Ecto neural progenitor cell (in vitro differentiated cells): ENCODE data around the gene CNN2.
A peak's percentile ranks its signal among the peaks of the same experiment; 100 is the strongest.
"Not testable (repeated sequence)": the region's sequence is repeated elsewhere in the genome, so short reads cannot be mapped to it uniquely, and the experiment has no call there.

Experiments
- DNase-seq: peaks from one replicate; pipeline ENCODE4 v3.0.0-alpha.2; 2018; ENCODE audit warnings: low spot score

CNN2 gene

DNA sequence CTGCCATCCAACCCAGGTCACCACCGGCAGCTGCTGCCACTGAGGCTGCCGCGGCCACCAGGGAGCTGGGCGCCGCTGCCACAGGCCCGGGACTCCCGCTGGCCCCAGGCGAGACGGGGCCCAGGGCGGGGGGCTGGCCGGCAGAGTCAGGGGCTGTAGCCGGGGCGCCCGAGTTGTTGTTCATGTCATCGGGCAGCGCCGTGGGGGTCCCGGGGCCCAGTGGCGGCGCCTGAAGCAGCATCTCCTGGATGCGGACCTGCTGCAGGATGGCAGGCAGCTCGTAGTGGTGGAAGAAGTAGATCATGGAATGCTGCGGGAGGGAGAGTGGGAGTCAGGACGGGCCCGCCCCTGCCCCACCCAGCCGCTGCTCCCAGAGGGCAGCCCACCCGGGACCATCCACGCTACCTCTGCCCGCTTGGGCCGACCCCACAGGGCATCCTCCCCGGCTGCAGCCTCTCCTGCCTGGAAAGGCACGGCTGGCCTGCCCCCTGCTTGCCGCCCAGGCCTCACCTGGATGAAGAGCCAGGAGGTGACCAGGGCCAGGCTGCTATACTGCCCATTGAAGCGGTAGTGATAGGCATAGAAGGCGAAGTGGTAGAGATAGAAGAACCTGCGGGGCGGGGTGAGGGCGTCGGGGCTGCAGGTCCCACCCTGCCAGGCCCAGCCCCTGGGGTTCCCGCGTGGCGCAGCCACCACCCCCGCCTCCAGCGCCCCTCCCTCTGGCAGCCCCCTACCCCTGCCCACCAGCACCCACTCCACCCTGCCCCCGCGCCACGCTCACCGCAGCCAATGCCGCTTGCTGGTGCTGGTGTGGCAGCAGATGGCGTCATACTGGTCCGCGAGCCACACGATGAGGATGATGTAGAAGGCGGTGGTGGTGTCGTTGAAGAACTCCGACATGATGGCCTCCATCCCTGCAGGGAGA, 15.6 kb upstream of the CNN2 start:
- no peak for DNase-seq

DNA sequence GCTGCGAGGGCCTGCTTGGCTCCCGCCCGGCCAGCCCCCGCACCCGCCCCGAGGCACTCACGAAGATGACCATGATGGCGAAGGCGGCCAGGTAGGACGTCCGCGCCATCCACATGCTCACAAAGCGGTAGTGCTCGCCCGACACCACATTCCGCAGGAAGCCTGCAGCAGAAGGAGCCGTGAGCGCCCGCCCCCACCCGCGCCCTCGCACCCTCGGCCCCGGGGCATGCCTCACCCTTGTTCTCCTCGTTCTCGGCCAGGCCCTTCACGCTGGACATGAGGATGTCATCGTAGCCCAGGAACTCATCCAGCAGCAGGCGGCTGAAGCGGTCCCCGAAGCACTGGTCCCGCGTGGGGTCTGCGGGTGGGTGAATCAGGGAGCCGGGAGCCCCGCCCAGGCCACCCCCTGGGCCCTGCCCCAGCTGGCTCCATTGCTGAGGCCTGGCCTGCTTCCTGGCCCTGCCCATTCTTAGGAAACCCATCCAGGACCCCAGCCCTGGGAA, 14.5 kb upstream of the CNN2 start:
- no peak for DNase-seq

DNA sequence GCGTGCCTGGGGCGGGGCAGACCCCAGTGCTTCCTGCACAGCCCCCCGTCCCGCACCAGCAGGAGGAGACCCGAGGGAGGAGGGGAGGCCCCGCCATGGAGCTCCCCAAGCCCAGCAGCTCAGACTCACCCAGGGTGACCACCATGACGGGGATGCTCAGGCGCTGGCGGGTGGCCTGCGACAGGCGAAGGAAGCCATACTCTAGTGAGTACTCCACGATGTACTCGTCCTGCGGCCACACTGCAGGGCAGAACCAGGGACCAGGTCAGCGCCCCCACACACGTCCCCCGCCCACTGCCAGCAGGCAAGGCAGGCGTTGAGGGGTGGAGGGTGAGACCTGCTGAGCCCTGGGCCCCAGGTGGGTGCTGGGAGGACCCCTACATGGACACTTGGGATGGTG, 14.1 kb upstream of the CNN2 start:
- no peak for DNase-seq

DNA sequence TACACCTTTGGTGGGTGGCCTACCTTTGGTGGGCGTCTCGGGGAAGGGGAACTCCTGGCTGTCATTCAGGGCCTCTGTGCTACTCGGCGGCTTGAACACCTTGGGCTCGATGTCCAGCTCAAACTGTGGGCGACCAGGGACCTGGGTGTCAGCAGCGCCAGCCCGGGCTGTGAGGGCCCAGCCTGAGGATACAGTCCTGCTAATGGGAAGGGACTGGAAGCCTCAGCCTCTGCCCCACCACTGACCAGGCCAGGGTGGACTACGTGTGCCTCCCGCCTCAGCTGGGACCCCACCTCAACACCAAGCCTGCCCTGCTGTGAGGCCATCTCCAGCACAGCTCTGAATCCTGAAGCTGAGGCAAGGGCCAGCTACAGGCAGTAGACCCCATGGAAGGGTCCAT, 13.2 kb upstream of the CNN2 start:
- no peak for DNase-seq

DNA sequence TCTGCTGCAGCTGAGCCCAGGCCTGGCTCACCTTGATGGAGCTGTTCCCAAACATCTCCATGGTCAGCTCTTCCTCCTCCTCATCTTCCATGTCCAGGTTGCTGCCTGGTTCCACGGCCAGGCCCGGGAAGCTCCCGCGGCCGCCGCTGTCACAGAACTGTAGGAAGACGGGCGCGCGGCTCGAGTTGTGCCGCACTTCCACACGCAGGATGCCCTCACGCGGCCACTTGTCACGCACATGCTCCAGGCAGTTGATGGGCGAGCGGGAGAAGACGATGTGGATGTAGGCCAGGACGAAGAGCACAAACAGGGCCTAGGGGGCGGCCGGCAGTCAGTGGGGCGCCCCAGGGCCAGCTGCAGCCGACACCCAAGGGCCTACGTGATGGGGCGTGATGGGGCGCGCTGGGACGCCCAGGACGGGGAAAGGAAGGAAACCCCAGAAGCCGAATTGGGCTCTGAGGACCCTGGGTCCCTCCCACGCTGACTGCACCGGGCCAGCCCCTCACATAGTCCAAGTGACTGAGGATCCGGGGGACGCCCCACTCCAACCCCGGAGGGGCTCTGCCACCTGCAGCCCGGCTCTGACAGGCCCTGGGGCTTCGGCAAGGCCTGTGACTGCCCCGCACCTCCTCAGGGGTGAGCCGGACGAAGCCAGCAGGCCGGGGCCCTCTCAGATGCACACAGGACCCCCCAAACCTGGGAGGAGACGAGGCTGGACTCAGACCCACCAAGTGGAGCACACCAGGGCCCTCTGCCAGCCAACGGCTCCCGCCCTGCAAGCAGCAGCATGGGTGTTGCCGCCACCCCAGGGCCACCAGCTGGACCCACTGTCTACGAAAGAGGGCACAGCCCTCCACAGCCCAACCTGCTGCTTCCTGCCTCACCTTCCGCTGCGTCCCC, 12.0 kb upstream of the CNN2 start:
- DNase-seq, result no peak

DNA sequence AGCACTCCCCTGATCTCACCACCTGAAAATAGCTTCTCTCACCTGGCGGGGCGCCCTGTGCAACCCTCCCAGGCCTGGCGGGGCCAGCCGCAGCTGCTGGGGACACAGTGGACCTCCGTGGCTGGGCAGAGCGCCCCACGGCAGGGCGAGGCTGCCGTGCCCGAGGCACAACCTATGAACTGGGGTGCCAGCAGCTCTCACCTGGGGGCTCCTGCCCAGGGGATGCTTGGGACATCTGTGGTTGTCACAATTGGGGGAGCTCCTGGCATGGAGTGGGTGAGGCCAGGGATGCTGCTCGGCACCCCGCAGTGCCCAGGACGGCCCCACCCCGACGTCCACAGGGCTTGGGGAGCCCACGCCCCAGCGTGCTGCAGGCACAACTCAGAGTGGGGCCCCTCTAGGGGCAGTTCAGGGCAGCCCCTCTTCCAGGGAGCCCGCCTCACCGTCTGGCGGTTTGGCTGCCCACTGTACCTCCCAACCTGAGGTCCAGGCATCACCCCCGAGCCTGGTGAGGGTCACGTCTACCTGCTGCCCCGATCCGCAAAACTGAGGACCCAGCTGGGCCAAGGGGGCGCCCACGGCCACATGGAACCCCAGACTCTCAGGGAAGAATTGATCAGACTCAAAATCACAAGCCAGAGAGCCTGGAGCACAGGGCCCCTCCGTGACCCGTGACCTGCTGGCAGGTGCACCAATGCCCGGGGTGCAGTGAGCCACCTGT, 11.2 kb upstream of the CNN2 start:
- DNase-seq, result no peak

DNA sequence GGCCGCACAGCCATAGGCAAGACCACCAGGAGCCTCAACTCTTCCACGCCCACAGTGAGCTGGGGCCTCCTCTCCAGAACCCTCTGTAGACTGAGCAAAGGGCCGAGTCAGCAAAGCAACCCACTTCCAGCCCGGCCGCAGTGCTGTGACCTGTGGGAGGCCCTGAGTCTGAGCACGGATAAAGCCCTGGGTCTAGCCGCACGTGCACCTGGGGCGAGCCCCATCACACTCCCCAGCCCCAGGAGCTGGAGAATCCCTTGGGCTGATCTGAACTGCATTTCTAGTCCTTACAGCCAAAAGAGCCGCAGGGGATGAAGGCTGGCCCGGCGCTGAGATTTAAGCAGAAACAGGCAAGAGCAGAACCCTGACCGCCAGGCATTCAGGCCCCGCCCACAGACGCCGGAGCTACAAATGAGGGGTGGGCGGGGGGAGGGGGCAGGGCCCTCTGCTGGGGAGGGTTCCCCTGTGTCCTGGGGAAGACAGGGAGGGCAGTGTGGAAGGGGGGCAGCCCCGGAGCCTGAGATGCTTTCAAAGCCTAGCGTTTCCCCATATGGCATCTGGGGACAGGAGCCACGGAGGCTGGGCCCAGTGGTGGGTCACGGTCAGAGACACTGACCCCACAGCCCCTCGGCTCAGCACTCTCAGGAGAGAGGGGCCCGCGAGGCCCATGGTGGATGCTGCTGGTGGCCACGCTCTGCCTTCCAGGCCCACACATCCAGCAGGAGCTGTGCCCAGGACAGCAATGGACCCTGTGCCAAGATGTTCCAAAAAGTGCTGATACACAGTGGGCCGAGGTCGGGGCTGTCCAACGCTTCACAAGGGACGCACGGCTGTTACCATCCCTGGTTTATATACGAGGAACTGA, 10.4 kb upstream of the CNN2 start:
- peak; percentile 64 for DNase-seq

DNA sequence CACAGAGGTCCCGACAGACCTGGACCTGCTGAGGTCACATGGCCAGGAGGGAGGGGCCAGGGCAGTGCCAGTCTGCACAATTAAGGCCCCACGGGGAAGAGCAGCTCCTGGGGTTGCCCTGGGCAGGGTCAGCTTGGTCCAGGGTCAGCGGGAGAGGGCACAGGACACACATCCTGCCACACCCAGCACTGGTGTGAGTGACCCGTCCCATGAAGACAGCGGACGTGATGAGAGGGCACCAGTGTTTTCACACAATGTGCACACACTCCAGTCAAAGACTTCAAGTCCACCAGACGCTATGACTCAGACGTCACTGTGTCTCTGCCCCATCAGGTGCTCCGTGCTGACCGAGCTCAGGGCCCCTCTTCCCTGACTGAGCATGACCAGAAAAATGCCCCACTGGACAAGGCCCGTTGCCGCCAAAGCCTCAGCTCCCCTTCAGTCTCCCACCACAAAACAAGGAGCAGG, 9.7 kb upstream of the CNN2 start:
- DNase-seq, result no peak

DNA sequence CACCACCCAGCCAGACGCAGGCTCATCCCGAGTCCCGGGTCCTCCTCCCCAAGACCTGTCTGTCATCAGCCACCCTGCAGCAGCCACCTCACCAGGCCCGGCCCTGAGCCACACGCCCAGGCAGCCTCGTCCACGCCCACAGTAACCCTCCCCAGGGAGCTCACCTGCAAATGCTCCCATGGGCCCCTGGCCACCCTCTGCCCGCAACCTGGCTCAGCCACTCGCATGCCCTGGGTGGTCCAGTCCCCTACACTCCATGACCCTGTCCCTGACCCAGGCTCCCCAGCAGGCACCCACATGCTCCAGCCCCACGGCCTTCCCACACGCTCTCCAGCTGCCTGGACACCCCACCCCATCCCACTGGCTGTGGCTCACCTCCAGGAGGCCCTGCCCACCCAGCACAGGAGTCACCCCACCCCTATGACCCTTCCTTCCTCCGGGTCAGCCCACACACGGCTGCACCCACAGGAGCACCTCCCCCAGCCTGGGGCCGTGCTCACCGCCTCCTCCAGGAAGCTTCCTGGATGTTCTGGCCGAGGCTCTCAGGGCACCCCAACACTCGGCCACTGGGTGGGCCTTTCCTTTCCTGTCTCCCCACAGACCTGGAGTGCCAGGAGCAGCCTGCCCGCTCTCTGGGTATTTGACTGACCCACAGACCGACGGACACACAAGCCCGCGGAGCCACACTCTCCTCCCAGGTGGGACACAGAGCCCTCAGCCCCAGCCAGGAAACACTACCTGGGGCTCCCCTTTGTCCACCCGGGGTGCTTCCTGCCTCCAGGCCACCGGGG, 9.1 kb upstream of the CNN2 start:
- DNase-seq, result no peak

DNA sequence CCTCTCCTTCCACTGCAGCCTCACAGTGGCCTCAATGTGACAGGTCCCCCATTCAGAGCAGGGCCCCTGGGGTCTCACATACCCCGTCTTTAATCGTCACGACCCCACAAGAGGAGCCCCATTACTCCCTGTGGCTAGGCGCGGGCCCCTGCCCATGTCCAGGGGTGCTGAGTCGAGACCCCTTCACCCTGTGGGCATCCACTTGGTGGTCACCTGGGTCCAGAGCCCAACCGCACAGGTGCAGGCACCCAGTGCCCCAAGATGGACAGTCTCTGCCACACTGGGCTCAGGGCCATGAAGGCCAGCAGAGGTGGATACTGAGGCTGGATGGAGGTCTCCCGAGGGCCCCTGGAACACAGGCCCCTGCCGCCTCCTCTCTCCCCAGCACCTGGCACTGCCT, 8.5 kb upstream of the CNN2 start:
- DNase-seq, result no peak

DNA sequence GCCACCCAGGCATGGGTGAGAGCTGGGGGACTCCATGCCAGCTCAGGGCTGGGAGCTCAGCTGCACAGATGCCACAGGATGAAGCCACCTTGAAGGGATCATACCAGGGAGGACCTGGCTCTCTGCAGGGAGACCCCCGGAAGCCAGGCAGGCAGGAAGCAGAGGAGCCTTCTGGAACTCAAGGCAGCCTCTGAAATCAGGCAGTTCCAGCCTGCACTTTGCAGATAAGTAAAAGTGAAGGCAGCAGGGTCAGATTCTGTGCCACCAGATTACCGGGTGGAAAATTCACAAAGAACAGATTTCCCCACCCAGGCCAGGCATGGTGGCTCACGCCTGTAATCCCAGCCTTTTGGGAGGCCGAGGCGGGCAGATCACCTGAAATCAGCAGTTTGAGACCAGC, 8.0 kb upstream of the CNN2 start:
- no peak for DNase-seq

DNA sequence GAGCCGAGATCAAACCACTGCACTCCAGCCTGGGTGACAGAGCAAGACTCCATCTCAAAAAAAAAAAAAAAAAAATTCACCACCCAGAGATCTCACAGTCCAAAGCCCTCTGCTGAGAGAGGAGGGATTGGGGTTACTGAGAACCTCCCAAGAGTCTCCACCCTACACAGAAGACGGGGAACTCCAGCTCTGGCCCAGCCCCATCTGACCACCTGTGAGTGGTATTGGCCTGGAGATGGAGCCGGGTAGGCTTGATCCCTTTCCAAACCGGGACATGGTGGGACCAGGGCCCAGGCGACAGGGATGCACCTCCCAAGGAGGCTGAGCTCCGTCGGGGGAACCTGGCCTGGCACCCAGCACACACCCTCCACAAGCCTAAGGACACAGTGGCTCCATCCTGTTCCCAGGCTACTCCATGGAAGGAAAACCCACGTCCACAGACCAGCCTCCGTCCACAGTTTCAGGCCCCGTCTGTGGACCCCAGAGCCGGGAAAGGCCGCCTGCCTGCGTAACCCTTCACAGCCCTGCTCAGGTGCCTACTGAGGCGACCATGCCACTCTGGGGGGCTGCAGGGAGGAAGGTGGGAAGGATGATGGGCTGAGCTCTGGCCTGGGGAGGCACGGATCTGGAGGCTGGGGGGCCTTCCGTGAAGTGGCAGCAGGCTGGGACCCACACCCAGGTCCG, 7.3 kb upstream of the CNN2 start:
- DNase-seq, result no peak

DNA sequence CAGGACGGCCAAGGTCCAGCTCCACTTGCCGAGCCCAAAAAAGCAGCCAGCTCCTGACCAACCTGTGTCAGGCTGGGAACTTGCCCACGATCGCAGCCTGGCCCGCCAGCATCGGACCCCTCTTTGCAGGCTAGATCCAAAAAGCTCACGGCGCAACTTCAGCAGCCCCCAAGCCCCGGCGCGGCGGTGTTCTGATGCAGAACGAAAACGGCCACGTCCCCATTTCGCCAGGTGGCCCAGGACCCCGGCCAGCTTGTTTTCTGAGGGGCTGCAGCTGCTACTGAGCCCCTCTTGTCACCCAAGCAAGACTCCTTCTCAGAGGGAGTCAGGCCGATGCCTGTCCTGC, 6.8 kb upstream of the CNN2 start:
- DNase-seq, result no peak

DNA sequence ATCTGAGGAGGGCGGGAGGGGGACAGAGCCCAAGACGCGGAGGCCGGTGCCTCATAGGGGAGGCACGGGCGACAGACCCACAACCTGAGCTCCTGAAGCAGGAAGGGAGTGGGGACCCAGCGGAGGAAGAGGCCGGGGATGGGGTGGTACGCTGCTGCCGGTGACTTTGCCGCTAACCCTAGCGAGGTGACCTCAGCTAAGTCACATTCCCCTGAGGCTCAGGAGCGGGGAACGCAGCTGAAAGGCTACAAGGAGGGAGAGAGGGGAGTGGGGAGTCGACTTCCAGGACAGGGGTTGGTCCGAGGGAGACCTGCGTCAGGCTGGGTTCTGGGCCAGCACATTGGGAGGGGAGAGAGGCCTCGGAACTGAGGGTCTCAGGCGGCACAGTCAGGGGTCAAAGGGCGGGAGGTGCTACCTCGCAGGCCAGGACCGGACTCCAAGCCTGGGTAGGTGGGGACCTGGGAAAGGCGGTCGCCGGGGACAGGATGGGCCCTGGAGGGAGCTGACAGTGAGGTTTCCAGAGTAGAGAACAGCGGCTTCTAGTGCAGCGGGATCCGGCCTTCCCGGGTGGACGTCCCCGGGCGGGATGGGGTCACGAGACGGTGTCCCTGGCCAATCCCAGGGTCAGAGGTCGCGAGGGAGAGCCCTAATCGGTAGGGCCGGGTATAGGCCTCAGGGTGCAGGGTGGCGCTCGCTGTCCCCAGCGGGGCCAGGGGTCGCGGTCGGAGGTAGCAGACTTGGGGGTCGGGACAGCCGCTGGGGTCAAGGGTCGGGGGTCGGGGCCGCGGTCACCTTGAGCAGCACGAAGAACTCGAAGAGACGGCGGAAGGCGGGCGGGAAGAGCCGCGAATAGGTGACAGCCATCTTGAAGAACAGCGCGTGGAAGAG, 6.2 kb upstream of the CNN2 start:
- peak; percentile 64 for DNase-seq

DNA sequence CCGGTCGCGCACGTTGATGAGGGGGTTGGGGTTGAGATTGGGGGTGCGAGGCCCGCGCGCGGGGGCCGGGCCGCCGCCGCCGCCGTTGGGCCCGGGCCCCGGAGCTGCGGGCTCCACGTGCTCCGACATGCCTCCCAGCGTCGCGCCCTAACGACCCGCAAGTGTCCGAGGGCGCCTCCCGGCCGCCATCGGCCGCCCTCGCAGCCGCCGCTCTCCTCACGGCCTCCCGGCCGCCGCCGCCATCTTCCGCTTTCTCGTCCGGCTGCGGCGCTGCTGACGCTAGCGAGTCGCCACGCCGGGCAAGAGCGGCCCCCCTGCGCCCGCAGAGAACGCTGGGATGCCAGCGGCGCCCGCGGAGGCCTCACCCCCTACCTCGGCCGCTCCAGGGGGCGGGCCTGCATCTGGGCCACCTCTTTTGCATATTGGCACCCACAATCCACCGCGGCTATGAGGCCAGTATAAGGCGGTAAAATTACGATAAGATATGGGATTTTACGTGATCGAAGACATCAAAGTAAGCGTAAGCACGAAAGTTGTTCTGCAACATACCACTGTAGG, 5.5 kb upstream of the CNN2 start, which contains the start of gene TMEM259:
TMEM259 (minus strand) TSS at position 256 of the 558 bp plus-strand sequence; CDS start at position 129, 127 bp downstream.
- DNase-seq, result peak; percentile 97

DNA sequence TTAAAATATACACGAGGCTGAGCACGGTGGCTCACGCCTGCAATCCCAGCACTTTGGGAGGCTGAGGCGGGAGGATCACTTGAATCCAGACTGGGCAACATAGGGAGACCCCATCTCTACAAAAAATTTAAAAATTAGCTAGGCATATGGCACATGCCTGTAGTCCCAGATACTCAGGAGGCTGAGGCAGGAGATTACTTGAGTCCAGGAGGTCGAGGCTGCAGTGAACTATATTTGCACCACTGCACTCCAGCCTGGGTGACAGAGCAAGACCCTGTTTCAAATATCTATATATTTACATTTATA, 2.6 kb upstream of the CNN2 start:
- DNase-seq, result not testable (repeated sequence)

DNA sequence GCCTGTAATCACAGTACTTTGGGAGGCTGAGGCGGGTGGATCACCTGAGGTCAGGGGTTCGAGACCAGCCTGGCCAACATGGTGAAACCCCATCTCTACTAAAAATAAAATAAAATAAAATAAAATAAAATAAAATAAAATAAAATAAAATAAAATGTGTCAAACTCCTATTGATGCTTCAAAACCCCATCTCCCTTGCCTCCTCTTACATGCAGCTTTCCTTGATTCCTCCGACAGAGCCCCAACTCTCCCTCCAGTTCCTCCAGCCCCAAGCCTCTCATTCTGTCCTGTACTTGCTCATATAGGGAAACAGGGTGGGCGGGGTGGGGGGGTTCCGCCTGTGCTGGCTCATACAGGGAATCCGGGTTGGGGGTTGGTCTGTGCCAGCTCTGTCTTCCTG, 1.3 kb upstream of the CNN2 start:
- DNase-seq, result not testable (repeated sequence)
